ENCODE data around the gene GRHL1. TPM values are rescaled to one million over a fixed set of nuclear protein-coding genes. Genes with fewer than 3 reads are reported as not detected.

The GRHL1 gene
- total RNA-seq, 1 experiment from 2014 or later, result 2.7 TPM

GRCh38 chr2:9907402-9907801 is 44.1 kb upstream of the GRHL1 start:
- Mint-ChIP-seq H3K27me3 (ENCODE audit: low read depth) (no peaks in the 10 kb centered on the region), H3K9me3 (no peaks in the 10 kb centered on the region), H3K4me3 (no peak overlapping the region), H3K27ac (no peak overlapping the region), H3K36me3 (0 out of 2 replicates have a peak, but pooled peaks cover 4% of the 10 kb centered on the region), H3K4me1 (no peaks in the 10 kb centered on the region)
- no peak for ATAC-seq
- ChIA-PET CTCF (interaction anchor here (1.0 to 1.6 kb wide), 2 partner anchors 94 to 129 kb away, joined by 3 read pairs; no protein-coding TSS in a partner anchor), POLR2A (no interaction called here)
- DNase-seq (ENCODE audit: low spot score), result no peak
- TF ChIP-seq NFATC4 (CRISPR knock-in tag; IDR thresholded peaks at IDR 0.05) (no peak), ZNF416 (CRISPR knock-in tag; IDR thresholded peaks at IDR 0.05) (no peak), JAZF1 (CRISPR knock-in tag; IDR thresholded peaks at IDR 0.05) (no peak)

- H3K27ac Mint-ChIP-seq, result no peak overlapping the region
- TF ChIP-seq ELF4 (CRISPR knock-in tag; IDR thresholded peaks at IDR 0.05; ENCODE audit: low read depth), result no peak
- TF ChIP-seq SMAD3 (CRISPR knock-in tag; IDR thresholded peaks at IDR 0.05; ENCODE audit: borderline replicate concordance), result no peak
- TF ChIP-seq ZNF281 (CRISPR knock-in tag; IDR thresholded peaks at IDR 0.05), result no peak
- TF ChIP-seq MYBL2 (CRISPR knock-in tag; IDR thresholded peaks at IDR 0.05), result no peak
- no peak for TF ChIP-seq NFE2L1 (CRISPR knock-in tag; IDR thresholded peaks at IDR 0.05)
- no peak for TF ChIP-seq ZNF263 (CRISPR knock-in tag; IDR thresholded peaks at IDR 0.05; ENCODE audit: low read depth)
- no peak for TF ChIP-seq PREB (CRISPR knock-in tag; IDR thresholded peaks at IDR 0.05; ENCODE audit: borderline replicate concordance)
- no peaks in the 10 kb centered on the region for H3K27me3 Mint-ChIP-seq (ENCODE audit: low read depth)
- H3K36me3 Mint-ChIP-seq, result peaks cover 10% of the 10 kb centered on the region
- ATAC-seq (no peak), DNase-seq (ENCODE audit: low spot score) (no peak)
- no peaks in the 10 kb centered on the region for H3K4me1 Mint-ChIP-seq
- POLR2A ChIA-PET, result no interaction called here
- no peak overlapping the region for H3K4me3 Mint-ChIP-seq
- CTCF ChIA-PET, result no interaction called here
- H3K9me3 Mint-ChIP-seq, result no peaks in the 10 kb centered on the region
These were observed 42.9 kb upstream of the GRHL1 start for GRCh38 chr2:9908639-9909038.

- DNase-seq (ENCODE audit: low spot score) (no peak), ATAC-seq (no peak)
- Mint-ChIP-seq H3K4me1 (no peaks in the 10 kb centered on the region), H3K27me3 (ENCODE audit: low read depth) (no peaks in the 10 kb centered on the region), H3K27ac (peak overlapping the region; percentile 14; the same call in 1 of the 2 replicates), H3K9me3 (no peaks in the 10 kb centered on the region), H3K4me3 (no peak overlapping the region), H3K36me3 (peaks cover 14% of the 10 kb centered on the region)
- CTCF ChIA-PET, result no interaction called here
- TF ChIP-seq ZSCAN18 (CRISPR knock-in tag; IDR thresholded peaks at IDR 0.05), result no peak
- TF ChIP-seq ESRRA (CRISPR knock-in tag; IDR thresholded peaks at IDR 0.05; ENCODE audit: borderline replicate concordance), result no peak
- no peak for TF ChIP-seq ATF6 (CRISPR knock-in tag; IDR thresholded peaks at IDR 0.05)
- TF ChIP-seq SMAD4 (CRISPR knock-in tag; IDR thresholded peaks at IDR 0.05), result no peak
- TF ChIP-seq ATF2 (CRISPR knock-in tag; IDR thresholded peaks at IDR 0.05; ENCODE audit: borderline replicate concordance, low read depth), result no peak
- TF ChIP-seq ZNF281 (CRISPR knock-in tag; IDR thresholded peaks at IDR 0.05), result no peak
- TF ChIP-seq SOX15 (CRISPR knock-in tag; IDR thresholded peaks at IDR 0.05), result no peak
- TF ChIP-seq JAZF1 (CRISPR knock-in tag; IDR thresholded peaks at IDR 0.05), result no peak
- TF ChIP-seq TCF7 (CRISPR knock-in tag; IDR thresholded peaks at IDR 0.05; ENCODE audit: low read depth), result no peak
- no peak for TF ChIP-seq ZNF317 (CRISPR knock-in tag; IDR thresholded peaks at IDR 0.05; ENCODE audit: borderline replicate concordance, low read depth)
- no peak for TF ChIP-seq FOXJ3 (CRISPR knock-in tag; IDR thresholded peaks at IDR 0.05; ENCODE audit: borderline replicate concordance)
- TF ChIP-seq NR3C1 (CRISPR knock-in tag; conservative IDR thresholded peaks at IDR 0.05; ENCODE audit: low read depth), result no peak
- POLR2A ChIA-PET, result no interaction called here
These were observed 42.4 kb upstream of the GRHL1 start for GRCh38 chr2:9909106-9909505.
